ENCODE measurements around the gene CRTC3. TPM values are rescaled to one million over a fixed set of nuclear protein-coding genes. Genes with fewer than 3 reads are reported as not detected.

The CRTC3 gene
- total and polyA plus RNA-seq, 4 donors: 5.1 to 16.8 (median 7.6) TPM

DNA sequence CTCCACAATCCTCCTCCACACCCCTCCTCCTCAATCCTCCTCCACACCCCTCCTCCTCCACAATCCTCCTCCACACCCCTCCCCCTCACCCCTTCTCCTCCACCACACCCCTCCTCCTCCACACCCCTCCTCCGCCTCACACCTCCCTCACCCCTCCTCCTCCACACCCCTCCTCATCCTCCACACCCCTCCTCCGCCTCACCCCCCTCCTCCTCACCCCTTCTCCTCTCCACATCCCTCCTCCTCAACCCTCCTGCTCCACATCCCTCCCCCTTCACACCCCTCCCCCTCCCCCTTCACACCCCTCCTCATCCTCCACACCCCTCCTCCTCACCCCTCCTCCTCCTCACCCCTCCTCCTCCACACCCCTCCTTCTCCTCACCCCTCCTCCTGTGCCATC, 117.6 kb downstream of the CRTC3 start:
- H3K9me3 ChIP-seq (ENCODE audit: control insufficient read depth in 4 of 4, low read length in 3 of 4): no peaks in the 10 kb centered on the region
- no peak for DNase-seq (ENCODE audit: low spot score)
- H3K9ac ChIP-seq (ENCODE audit: low read depth in 1 of 2, low read length in 2 of 2): no peak overlapping the region
- no peak overlapping the region for H3K4me3 ChIP-seq (ENCODE audit: low read depth in 1 of 3, low read length in 3 of 3)
- H3K27me3 ChIP-seq (ENCODE audit: control insufficient read depth in 4 of 4, insufficient read depth in 4 of 4, low read length in 3 of 4): no peaks in the 10 kb centered on the region
- no peak overlapping the region for H3K27ac ChIP-seq (ENCODE audit: low read depth in 1 of 2, low read length in 2 of 2)
- WGBS: 54% methylated on average over 2 of the region's 2 CpGs
- H3K4me1 ChIP-seq (ENCODE audit: control insufficient read depth in 4 of 4, insufficient read depth in 4 of 4, low read length in 3 of 4): peaks cover 0 to 10% (median 3%) of the 10 kb centered on the region in 4 donors
- peaks cover 2 to 15% (median 4%) of the 10 kb centered on the region in 4 donors for H3K36me3 ChIP-seq (ENCODE audit: control insufficient read depth in 4 of 4, insufficient read depth in 3 of 4, low read depth in 1 of 4, low read length in 3 of 4)
- TF ChIP-seq YY1 (IDR thresholded peaks at IDR 0.05): no peak
- no peak for TF ChIP-seq JUND (IDR thresholded peaks at IDR 0.05)

DNA sequence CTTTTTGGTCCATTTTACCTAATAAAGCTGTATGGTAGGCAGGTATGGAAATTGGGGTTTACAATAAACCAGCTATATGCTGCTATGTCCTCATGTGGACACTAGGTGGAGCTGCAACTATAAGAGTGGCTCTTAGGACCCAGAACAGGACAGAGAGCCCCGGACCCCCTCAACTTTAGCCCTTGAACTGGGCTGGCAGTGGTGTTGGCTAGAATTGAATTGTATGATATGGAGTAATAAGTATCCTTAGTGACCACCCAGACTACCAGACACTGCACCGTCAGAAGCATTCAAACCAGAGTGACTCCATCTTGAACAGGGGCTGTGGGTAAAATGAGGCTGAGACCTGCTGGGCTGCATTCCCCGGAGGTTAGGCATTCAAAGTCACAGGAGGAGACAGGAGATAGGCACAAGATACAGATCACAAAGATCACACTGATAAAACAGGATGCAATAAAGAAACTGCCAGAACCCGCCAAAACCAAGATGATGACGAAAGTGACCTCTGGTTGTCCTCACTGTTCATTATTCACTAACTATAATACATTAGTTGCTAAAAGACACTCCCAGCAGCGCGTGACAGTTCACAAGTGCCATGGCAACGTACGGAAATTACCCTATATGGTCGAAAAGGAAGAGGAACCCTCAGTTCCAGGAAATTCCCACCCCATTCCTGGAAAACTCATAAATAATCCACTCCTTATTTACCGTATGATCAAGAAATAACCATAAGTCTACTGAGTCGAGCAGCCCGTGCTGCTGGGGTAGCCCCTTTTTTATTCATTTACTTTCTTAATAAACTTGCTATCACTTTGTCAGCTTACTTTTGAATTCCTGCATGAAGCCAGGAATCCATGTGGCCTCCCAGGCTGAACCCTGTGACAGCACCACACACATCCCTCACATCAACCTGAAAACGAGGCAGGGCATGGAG, 118.7 kb downstream of the CRTC3 start:
- no peaks in the 10 kb centered on the region for H3K9me3 ChIP-seq (ENCODE audit: control insufficient read depth in 4 of 4, low read length in 3 of 4)
- H3K27ac ChIP-seq (ENCODE audit: low read depth in 1 of 2, low read length in 2 of 2): peak overlapping the region; percentile 40 to 55
- H3K27me3 ChIP-seq (ENCODE audit: control insufficient read depth in 4 of 4, insufficient read depth in 4 of 4, low read length in 3 of 4): no peaks in the 10 kb centered on the region
- no peak overlapping the region for H3K9ac ChIP-seq (ENCODE audit: low read depth in 1 of 2, low read length in 2 of 2)
- TF ChIP-seq JUND (IDR thresholded peaks at IDR 0.05) (no peak), FOXA1 (IDR thresholded peaks at IDR 0.05) (no peak), EGR1 (IDR thresholded peaks at IDR 0.05; ENCODE audit: low read depth in 2 of 2) (no peak), RAD21 (IDR thresholded peaks at IDR 0.05) (peak; percentile 93 to 94), RXRA (IDR thresholded peaks at IDR 0.05) (peak in 1 of 2 donors; percentile 17), NR2F2 (IDR thresholded peaks at IDR 0.05) (no peak)
- TF ChIP-seq, protein P1, sequence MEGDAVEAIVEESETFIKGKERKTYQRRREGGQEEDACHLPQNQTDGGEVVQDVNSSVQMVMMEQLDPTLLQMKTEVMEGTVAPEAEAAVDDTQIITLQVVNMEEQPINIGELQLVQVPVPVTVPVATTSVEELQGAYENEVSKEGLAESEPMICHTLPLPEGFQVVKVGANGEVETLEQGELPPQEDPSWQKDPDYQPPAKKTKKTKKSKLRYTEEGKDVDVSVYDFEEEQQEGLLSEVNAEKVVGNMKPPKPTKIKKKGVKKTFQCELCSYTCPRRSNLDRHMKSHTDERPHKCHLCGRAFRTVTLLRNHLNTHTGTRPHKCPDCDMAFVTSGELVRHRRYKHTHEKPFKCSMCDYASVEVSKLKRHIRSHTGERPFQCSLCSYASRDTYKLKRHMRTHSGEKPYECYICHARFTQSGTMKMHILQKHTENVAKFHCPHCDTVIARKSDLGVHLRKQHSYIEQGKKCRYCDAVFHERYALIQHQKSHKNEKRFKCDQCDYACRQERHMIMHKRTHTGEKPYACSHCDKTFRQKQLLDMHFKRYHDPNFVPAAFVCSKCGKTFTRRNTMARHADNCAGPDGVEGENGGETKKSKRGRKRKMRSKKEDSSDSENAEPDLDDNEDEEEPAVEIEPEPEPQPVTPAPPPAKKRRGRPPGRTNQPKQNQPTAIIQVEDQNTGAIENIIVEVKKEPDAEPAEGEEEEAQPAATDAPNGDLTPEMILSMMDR (IDR thresholded peaks at IDR 0.05; ENCODE audit: low read depth, low read length, missing input control): peak; percentile 87
- peaks cover 0 to 5% (median 0%) of the 10 kb centered on the region in 4 donors for H3K36me3 ChIP-seq (ENCODE audit: control insufficient read depth in 4 of 4, insufficient read depth in 3 of 4, low read depth in 1 of 4, low read length in 3 of 4)
- no peak overlapping the region for H3K4me3 ChIP-seq (ENCODE audit: low read depth in 1 of 3, low read length in 3 of 3)
- peaks cover 0 to 10% (median 3%) of the 10 kb centered on the region in 4 donors for H3K4me1 ChIP-seq (ENCODE audit: control insufficient read depth in 4 of 4, insufficient read depth in 4 of 4, low read length in 3 of 4)
- peak; percentile 67 for DNase-seq (ENCODE audit: low spot score)
- 27% methylated on average over 14 of the region's 14 CpGs for WGBS

DNA sequence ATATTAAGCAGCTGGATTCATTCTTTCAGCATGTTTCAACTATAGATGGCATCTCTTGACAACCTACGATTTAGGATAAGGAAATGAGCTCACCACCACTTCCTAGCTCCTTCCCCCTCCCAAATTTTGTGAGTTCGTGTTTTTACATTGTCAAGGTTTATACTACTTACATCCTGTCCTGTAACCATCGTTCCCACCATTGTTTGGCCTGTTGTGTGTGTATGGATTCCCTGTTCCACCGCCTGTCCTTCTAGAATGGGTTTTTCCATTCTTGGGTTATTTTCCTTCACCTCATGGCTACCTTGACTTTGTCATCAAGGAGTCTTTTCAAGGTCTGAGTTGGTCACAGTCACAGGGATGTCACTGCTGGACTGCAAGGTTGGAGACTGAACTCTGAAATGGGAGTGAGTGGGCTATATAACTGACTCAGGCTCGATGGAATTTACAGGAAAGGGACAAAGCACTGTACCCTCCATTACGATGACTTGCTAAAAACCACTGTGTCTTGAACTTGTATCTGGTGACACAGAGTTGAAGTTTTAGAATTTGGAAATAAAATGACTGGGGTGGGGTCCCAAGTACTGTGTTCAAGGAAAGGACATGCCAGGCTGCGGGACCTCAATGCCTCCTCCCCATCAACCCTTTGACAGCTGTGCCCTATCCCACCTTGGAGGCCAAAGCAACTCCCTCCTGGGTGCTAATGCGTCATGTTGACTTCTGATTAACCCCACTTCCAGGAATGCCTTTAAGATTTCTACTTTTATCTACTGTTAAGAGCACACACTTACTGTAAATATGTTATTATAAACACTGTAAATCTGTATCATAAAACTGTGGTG, 120.6 kb downstream of the CRTC3 start:
- TF ChIP-seq, protein P2, sequence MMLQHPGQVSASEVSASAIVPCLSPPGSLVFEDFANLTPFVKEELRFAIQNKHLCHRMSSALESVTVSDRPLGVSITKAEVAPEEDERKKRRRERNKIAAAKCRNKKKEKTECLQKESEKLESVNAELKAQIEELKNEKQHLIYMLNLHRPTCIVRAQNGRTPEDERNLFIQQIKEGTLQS (IDR thresholded peaks at IDR 0.05): no peak
- no peak for TF ChIP-seq FOXA2 (IDR thresholded peaks at IDR 0.05)
- TF ChIP-seq HNF4G (IDR thresholded peaks at IDR 0.05): no peak
- no peak for TF ChIP-seq YY1 (IDR thresholded peaks at IDR 0.05)
- no peak for TF ChIP-seq SP1 (IDR thresholded peaks at IDR 0.05)
- TF ChIP-seq HNF4A (conservative IDR thresholded peaks at IDR 0.05): no peak
- no peak for TF ChIP-seq TAF1 (conservative IDR thresholded peaks at IDR 0.05)
- TF ChIP-seq JUND (IDR thresholded peaks at IDR 0.05): no peak
- TF ChIP-seq, protein P3, sequence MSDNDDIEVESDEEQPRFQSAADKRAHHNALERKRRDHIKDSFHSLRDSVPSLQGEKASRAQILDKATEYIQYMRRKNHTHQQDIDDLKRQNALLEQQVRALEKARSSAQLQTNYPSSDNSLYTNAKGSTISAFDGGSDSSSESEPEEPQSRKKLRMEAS (IDR thresholded peaks at IDR 0.05): no peak
- TF ChIP-seq, protein P4, sequence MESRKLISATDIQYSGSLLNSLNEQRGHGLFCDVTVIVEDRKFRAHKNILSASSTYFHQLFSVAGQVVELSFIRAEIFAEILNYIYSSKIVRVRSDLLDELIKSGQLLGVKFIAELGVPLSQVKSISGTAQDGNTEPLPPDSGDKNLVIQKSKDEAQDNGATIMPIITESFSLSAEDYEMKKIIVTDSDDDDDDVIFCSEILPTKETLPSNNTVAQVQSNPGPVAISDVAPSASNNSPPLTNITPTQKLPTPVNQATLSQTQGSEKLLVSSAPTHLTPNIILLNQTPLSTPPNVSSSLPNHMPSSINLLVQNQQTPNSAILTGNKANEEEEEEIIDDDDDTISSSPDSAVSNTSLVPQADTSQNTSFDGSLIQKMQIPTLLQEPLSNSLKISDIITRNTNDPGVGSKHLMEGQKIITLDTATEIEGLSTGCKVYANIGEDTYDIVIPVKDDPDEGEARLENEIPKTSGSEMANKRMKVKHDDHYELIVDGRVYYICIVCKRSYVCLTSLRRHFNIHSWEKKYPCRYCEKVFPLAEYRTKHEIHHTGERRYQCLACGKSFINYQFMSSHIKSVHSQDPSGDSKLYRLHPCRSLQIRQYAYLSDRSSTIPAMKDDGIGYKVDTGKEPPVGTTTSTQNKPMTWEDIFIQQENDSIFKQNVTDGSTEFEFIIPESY (IDR thresholded peaks at IDR 0.05): no peak
- no peak for TF ChIP-seq NR2F2 (IDR thresholded peaks at IDR 0.05)
- TF ChIP-seq, protein P1 (IDR thresholded peaks at IDR 0.05; ENCODE audit: low read depth, low read length, missing input control): no peak
- no peak for TF ChIP-seq GABPA (IDR thresholded peaks at IDR 0.05 in 1 of 2, conservative IDR thresholded peaks at IDR 0.05 in 1 of 2)
- no peak for TF ChIP-seq FOXA1 (IDR thresholded peaks at IDR 0.05)
- TF ChIP-seq EGR1 (IDR thresholded peaks at IDR 0.05; ENCODE audit: low read depth in 2 of 2): no peak
- H3K27me3 ChIP-seq (ENCODE audit: control insufficient read depth in 4 of 4, insufficient read depth in 4 of 4, low read length in 3 of 4): no peaks in the 10 kb centered on the region
- H3K36me3 ChIP-seq (ENCODE audit: control insufficient read depth in 4 of 4, insufficient read depth in 3 of 4, low read depth in 1 of 4, low read length in 3 of 4): no peaks in the 10 kb centered on the region
- H3K4me3 ChIP-seq (ENCODE audit: low read depth in 1 of 3, low read length in 3 of 3): no peak overlapping the region
- H3K9ac ChIP-seq (ENCODE audit: low read depth in 1 of 2, low read length in 2 of 2): no peak overlapping the region
- peaks cover 0 to 10% (median 3%) of the 10 kb centered on the region in 4 donors for H3K4me1 ChIP-seq (ENCODE audit: control insufficient read depth in 4 of 4, insufficient read depth in 4 of 4, low read length in 3 of 4)
- no peak for DNase-seq (ENCODE audit: low spot score)
- no peaks in the 10 kb centered on the region for H3K9me3 ChIP-seq (ENCODE audit: control insufficient read depth in 4 of 4, low read length in 3 of 4)
- no peak overlapping the region for H3K27ac ChIP-seq (ENCODE audit: low read depth in 1 of 2, low read length in 2 of 2)
- 81% methylated on average over 8 of the region's 8 CpGs for WGBS
